Mucosa of descending colon (tissue), 3 donors: ENCODE measurements around the gene UBE2L6. TPM values are rescaled to one million over a fixed set of nuclear protein-coding genes. Genes with fewer than 3 reads are reported as not detected.

Experiments
- ATAC-seq: fragments of 200-7000 bp; cut with Tn5 transposase; one replicate; pipeline ENCODE4 v1.9.1; 2020; ENCODE audit warnings: mild to moderate bottlenecking, moderate library complexity
- DNase-seq, 3 donors: peaks; one replicate each; pipeline ENCODE4 v3.0.0-alpha.2; 2020
- H3K36me3 ChIP-seq: fragments of 200-600 bp; one replicate; pipeline ENCODE4 v1.8.0; 2021; ENCODE audit warnings: low read depth, mild to moderate bottlenecking
- H3K4me1 ChIP-seq: fragments of 200-600 bp; one replicate; pipeline ENCODE4 v1.8.0; 2021; ENCODE audit warnings: low read depth, mild to moderate bottlenecking
- H3K4me3 ChIP-seq: fragments of 200-600 bp; one replicate; pipeline ENCODE4 v1.8.0; 2021; ENCODE audit warnings: mild to moderate bottlenecking
- H3K9me3 ChIP-seq: fragments of 200-600 bp; one replicate; pipeline ENCODE4 v1.8.0; 2021; ENCODE audit warnings: mild to moderate bottlenecking
- CTCF ChIP-seq: fragments of 200-600 bp; IDR thresholded peaks from one replicate; pipeline ENCODE4 v1.8.0; 2022; ENCODE audit warnings: antibody characterized with exemption, mild to moderate bottlenecking
- intact Hi-C, 2 donors: fragments of 100-400 bp; cut with DNase I in 1 of 2; cut with micrococcal nuclease in 1 of 2; formaldehyde crosslinking; loops; one replicate each; pipeline versions ENCODE4 v1.11.0 to v1.11.1; 2022; cut with DNase I, micrococcal nuclease
- total RNA-seq, 3 donors: library from RNA; stranded (reverse); fragmentation: NEBNext Ultra II Directional in 2 of 3; extraction: Animal tissue kit (Norgen Biotek cat#: 25700) in 2 of 3; gene quantifications; one replicate each; pipeline versions ENCODE4 v1.2.1 to v1.2.4, GENCODE V29; 2021 to 2023
- donor health status: DM: no; HTN: no; CAD: no; lungs with moderate emphysema.
- donor health status: DM: no; HTN: no; CAD: no.
- donor health status: DM: no; HTN: yes; CAD: no.

UBE2L6 gene
- total RNA-seq, 3 donors from 2014 or later = 26.1 to 57.3 (median 53.9) TPM

GRCh38 chr11:57566905-57567514 is 462 bp downstream of the UBE2L6 start:
- peak; percentile 30 for ATAC-seq
- intact Hi-C loops = loop anchor here in 1 of 2 donors (5.0 kb wide), 1 partner anchor 75 kb away; no protein-coding TSS in a partner anchor
- Histone ChIP-seq H3K9me3 (no peaks in the 10 kb centered on the region), H3K4me1 (peaks cover 10% of the 10 kb centered on the region), H3K36me3 (no peaks in the 10 kb centered on the region), H3K4me3 (peak overlapping the region; percentile 63)
- no peak for TF ChIP-seq CTCF
- peak in 1 of 3 donors; percentile 41 for DNase-seq

- peak in 2 of 3 donors; percentile 30 to 61 for DNase-seq
- H3K9me3 ChIP-seq = no peaks in the 10 kb centered on the region
- H3K36me3 ChIP-seq = no peaks in the 10 kb centered on the region
- TF ChIP-seq CTCF = no peak
- ATAC-seq = peak; percentile 75
- no peak overlapping the region for H3K4me3 ChIP-seq
- H3K4me1 ChIP-seq = peaks cover 10% of the 10 kb centered on the region
- intact Hi-C loops = loop anchor here in 1 of 2 donors (5.0 kb wide), 1 partner anchor 76 kb away; no protein-coding TSS in a partner anchor
Observed at GRCh38 chr11:57566005-57566904, 1.2 kb downstream of the UBE2L6 start.

GRCh38 chr11:57562596-57562995 is 4.9 kb downstream of the UBE2L6 start:
- Histone ChIP-seq H3K36me3 (no peaks in the 10 kb centered on the region), H3K4me1 (peaks cover 10% of the 10 kb centered on the region), H3K9me3 (no peaks in the 10 kb centered on the region), H3K4me3 (no peak overlapping the region)
- ATAC-seq (no peak), DNase-seq (no peak)
- intact Hi-C loops = no loop called here
- no peak for TF ChIP-seq CTCF

GRCh38 chr11:57560146-57560545 is 7.3 kb downstream of the UBE2L6 start:
- no peaks in the 10 kb centered on the region for H3K4me1 ChIP-seq
- intact Hi-C loops = no loop called here
- no peaks in the 10 kb centered on the region for H3K36me3 ChIP-seq
- no peak for TF ChIP-seq CTCF
- DNase-seq (no peak), ATAC-seq (no peak)
- no peak overlapping the region for H3K4me3 ChIP-seq
- no peaks in the 10 kb centered on the region for H3K9me3 ChIP-seq

- intact Hi-C loops = no loop called here
- DNase-seq (no peak), ATAC-seq (no peak)
- no peaks in the 10 kb centered on the region for H3K36me3 ChIP-seq
- no peak overlapping the region for H3K4me3 ChIP-seq
- H3K9me3 ChIP-seq = no peaks in the 10 kb centered on the region
- no peak for TF ChIP-seq CTCF
- H3K4me1 ChIP-seq = no peaks in the 10 kb centered on the region
Observed at GRCh38 chr11:57556041-57556440, 11.4 kb downstream of the UBE2L6 start.
